Inflammatory macrophage treated with lipopolysaccharide for 1 hour (primary cell): Measurements from ENCODE around the gene TMTC1.

Experiments
- DNase-seq, 2 donors: peaks; one replicate each; pipeline ENCODE4 v3.0.0-alpha.2; 2020 to 2022

TMTC1 gene

DNA sequence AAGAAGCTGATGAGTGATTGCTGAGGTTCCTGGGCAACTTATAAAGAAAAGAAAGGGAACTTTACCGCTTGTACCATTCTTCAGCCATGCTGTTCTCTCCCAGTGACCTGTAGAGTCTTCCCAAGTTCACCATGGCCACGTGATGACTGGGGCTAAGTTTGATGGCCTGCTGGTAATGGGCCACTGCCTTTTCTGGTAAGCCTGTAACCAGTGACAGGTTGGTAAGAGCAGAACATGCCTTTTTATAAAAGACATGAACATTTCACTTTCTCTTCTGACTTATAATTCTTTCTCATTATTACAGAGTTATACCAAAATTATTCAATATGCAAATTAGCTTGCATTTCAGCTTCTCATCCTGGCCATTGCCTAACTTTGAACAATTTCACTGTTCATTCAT, 265.3 kb downstream of the TMTC1 start:
- DNase-seq = no peak

DNA sequence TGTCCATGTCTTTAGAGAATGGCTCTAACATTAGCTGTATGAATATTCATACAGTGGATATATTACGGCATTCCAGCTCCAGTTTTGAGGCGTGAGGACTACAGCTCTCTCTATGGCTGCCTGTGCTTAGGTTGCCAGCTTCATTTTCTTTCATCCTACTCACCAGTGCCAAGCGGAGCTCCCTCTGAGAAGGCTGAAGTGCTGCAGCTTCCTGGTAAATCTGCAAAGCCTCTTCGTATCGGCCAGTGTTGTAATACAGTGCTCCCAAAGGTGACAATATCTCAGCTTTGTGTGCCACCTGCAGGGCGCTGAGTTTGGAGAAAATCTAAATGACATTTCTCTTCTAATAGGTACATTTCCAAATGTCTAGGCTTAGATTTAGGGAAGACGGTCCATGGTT, 266.5 kb downstream of the TMTC1 start:
- no peak for DNase-seq

DNA sequence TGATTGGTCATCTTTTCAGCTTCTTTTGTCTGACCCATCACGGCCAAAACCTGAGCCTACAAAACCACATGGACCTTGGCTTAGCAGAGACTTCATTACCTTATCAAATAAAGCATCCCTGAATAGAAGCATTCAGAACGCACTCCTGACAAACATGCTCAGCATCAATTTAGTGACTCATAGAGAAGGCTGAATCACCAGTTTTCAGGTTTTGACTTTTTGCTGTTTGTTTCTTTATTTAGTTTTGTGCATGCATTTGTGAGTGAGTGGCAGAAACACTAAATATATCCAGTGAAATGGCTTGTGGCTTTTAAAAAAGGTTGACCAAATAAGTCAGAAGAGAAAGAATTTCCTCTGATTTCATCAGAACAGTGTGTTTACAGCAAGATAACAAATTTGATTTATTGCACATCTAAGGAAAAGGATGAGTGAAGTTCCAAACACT, 267.3 kb downstream of the TMTC1 start:
- no peak for DNase-seq

- no peak for DNase-seq
Observed at GRCh38 chr12:29510591-29511185, 273.1 kb downstream of the TMTC1 start.

DNA sequence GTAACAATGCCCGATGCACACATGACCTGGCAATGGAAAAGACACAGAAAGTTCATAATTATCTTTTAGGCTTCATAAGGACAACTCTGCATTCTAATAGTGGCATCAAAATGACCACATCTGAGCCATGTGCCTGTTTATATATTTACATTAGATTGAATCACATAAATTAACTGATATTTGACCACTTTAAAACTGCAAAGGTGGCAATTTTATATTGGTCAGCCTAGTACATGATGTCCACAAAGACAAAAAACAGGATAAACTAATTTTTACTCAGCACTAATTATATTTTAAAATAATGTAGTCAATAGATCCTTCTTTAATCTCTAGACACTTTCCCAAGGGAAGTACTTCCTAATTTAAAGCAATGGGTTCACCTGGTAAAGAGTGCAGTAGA, 274.2 kb downstream of the TMTC1 start:
- DNase-seq = no peak

DNA sequence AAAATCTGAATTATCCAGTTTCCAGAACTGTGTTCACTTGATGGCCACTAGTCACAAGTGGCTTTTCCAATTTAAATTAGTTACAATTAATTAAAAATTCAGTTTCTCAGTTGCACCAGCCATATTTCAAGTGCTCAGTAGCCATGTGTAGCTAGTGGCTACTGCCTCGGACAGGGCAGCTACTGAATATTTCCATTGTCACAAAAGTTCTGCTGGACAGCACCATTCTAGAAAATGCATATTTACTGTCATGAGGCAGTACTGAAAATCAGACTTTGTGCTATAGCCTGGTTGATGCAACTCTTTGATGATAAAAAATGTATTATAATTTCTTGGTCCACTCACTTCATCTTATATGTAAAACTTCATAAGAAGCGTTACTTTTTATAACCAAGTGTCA, 274.8 kb downstream of the TMTC1 start:
- DNase-seq = no peak

DNA sequence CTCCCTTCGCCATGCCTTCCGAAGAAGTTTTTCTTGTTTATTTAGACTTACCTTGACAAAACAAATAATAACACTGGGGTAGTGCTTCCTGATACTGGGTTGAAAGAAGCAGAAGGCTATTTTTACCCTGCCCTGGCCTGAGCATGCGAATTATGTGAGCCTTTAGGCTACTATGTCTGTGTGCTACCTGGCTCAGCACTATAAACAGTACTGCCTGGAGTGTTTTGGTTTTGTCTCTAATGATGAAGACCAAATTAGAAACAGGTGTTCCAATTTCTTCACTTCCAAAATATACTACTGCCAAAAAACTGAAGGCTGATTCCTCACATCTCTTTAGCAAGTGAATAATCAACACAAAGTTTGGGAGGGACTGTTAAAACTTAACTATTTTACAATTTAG, 278.6 kb downstream of the TMTC1 start:
- DNase-seq = no peak

DNA sequence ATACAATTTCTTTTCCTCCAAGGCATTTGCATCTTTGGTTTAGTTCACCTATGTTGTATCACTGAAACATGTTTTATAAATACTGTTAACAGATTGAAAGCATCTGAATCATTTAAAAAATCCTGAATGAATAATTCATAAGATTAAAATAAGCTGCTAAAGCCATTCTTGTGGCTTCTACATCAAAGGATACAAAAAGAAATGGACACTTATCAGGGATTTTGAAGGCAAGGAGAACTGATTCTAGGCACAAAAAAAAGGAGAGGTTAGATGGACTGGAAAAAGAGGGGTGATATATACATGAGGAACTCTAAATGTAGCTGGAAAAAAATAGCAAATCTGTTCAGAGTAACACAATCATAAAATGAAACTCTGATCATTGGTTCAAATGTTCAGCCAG, 280.5 kb downstream of the TMTC1 start:
- no peak for DNase-seq

DNA sequence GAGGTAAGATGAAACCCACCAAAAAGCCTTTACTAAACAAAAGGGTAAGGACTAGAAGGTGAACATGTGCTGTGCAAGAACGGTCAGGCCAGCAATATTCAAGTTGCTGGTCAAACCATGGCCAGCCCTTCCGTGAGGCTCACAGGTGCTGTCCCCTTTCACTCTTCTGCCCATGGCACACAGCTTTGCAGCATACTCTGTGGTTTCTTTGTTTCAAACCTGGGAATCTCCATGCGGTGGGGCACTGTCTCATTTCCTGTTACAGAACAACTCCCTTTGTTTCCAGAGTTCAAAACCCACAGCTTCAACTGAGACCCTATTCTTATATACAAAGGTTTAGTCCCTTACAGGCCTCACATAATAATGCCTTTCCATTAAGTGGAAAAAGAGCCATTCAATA, 284.5 kb downstream of the TMTC1 start:
- DNase-seq = no peak

GRCh38 chr12:29497588-29497987, 286.2 kb downstream of the TMTC1 start, which contains the start of gene OVCH1:
TSS of gene OVCH1 (minus strand) at chr12:29497686. CDS start at chr12:29497686, 0 bp downstream.
- no peak for DNase-seq

DNA sequence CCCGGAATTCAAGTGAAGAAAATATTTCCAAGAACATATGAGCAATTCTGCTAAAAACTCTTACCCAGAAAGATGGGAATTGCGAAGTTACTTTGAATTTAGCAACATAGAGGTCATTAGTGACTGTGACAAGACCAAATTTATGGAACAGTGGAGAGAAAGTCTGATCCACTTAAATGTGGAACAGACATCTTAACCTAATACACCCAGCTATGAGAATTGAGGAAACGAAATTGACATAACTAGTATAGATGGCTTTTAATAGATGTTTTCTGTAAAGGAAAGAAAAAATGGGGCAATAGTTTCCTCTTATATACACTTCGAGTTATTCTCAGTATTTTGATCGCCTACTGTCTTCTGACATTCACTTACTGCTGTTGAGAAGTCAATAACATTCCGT, 290.9 kb downstream of the TMTC1 start:
- DNase-seq = peak; percentile 20 to 53

GRCh38 chr12:29486972-29487371, 296.8 kb downstream of the TMTC1 start:
- no peak for DNase-seq

DNA sequence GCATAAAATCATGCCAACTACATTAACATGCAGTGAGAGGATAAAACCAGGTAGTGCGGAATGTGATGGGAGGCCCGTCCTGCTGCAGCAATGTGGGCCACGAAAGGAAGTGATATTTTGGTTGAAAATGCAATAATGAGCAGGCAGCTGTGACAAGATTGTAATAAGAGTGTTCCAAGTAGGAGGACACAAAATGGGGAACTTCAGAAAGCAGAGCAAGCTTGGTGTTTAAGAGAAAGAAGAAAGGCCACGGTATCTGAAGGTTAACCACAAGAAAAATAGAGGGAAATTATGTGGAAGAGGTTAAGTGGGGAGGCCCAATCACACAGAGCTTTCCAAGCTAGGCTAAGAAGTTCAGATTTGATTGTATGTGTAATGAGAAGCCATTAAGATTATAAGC, 320.5 kb downstream of the TMTC1 start:
- DNase-seq = no peak

DNA sequence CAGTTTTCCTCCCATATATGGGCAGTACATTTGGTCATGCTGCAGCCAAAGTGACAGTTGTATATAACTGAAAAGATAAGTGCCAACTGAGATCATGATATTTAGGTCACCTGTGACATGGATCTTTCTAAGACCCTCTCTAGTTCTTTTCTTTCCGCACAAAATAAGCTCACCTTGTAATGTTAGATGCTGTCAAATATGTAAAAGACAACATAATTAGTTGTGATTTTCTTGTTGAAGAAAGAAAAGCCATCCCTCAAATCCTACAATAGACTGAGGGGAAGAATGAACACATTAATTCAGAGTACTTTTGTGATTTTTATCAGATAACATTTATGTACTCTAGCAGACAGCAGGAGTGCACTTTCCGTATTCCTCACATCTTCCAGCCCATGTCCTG, 323.7 kb downstream of the TMTC1 start:
- no peak for DNase-seq

DNA sequence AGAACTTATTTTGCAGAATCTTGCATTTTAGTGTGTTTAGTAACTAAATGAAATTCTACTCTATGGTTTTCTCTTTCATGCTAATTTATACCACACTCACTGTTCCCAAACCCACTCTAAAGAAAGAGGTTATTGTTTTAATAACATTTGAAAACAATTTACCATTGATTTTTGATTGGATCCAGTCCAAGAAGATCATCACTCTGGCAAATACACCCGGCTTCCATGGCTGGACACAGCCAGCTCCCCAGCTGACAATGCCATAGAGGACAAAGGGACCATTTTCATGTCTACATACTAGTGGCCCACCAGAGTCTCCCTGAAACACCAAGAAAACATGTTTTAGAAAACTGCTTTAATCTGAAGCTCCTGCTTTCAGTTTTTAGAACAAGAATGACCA, 328.7 kb downstream of the TMTC1 start:
- DNase-seq = no peak

- DNase-seq = no peak
Observed at GRCh38 chr12:29451888-29452287, 331.9 kb downstream of the TMTC1 start.
